Cardiac fibroblast (primary cell): ENCODE results near the gene CRB2.
"Not testable (repeated sequence)": the region's sequence is repeated elsewhere in the genome, so short reads cannot be mapped to it uniquely, and the experiment has no call there.

Source experiments
- DNase-seq, 2 donors: peaks; one replicate each; pipeline versions ENCODE4 v3.0.0 to v3.0.0-alpha.2; 2010; ENCODE audit warnings: low read depth in 2 of 2
- H3K4me3 ChIP-seq, 2 donors: replicated peaks in 1 of 2; 1 replicate in 1 of 2; 2 replicates in 1 of 2; pipeline ENCODE4 v1.5.1; 2011; ENCODE audit warnings: low read depth in 2 of 2, low read length in 2 of 2, mild to moderate bottlenecking in 2 of 2, moderate library complexity in 1 of 2
- TF ChIP-seq, protein P1 (sequence below): IDR thresholded peaks from one replicate; pipeline ENCODE4 v1.5.1; 2011; ENCODE audit warnings: low read depth, mild to moderate bottlenecking, low read length, inconsistent platforms

The CRB2 gene

DNA sequence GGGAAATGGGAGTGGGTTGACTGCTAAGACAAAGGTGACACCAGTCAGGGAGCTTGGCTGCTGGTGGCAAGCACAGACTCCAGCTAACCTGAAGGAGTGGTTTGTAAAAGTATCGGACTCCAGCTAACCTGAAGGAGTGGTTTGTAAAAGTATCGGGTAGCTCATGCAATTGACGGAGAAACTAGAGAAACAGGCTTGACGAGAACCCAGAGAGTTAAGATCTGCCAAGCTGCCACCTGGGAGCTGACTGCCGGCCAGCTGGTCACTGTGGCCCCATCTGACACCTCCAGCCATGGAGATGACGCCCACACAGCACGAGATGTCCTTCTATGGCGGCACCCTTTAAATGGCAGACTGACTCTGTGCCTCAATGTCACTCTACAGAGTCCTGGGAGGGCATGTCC, 28.3 kb upstream of the CRB2 start:
- no peak for DNase-seq
- no peak overlapping the region for H3K4me3 ChIP-seq
- TF ChIP-seq, protein P1, sequence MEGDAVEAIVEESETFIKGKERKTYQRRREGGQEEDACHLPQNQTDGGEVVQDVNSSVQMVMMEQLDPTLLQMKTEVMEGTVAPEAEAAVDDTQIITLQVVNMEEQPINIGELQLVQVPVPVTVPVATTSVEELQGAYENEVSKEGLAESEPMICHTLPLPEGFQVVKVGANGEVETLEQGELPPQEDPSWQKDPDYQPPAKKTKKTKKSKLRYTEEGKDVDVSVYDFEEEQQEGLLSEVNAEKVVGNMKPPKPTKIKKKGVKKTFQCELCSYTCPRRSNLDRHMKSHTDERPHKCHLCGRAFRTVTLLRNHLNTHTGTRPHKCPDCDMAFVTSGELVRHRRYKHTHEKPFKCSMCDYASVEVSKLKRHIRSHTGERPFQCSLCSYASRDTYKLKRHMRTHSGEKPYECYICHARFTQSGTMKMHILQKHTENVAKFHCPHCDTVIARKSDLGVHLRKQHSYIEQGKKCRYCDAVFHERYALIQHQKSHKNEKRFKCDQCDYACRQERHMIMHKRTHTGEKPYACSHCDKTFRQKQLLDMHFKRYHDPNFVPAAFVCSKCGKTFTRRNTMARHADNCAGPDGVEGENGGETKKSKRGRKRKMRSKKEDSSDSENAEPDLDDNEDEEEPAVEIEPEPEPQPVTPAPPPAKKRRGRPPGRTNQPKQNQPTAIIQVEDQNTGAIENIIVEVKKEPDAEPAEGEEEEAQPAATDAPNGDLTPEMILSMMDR: no peak

DNA sequence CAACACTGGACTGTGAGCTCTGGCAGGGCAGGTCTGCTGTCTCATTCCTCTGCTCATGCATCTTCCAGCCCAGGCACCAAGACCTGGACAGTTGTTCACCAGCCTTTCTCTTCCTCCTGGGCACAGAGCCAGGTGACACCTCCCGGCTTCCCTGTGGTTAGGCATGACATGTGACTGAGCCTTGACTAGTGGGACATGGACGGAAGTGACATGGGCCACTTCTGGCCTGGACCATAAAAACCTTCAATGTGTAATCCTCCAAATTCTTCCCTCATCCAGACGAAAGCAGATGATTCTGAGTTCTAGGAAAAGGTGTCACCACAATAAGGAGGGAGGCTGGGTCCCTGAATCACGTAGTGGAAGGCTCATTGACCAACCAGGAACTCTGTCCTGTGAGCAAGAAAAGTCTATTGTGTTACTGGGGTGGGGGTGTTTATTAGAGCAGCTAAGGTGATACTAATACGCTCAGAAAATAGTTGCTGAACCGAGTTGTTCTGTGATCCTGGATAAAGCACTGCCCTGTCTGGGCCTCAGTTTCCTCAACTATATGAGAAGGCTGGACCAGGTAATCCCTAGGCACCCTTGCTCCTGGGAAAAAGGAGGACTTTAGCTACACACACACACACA, 26.6 kb upstream of the CRB2 start:
- DNase-seq: peak in 1 of 2 donors; percentile 53
- TF ChIP-seq, protein P1: no peak
- no peak overlapping the region for H3K4me3 ChIP-seq

DNA sequence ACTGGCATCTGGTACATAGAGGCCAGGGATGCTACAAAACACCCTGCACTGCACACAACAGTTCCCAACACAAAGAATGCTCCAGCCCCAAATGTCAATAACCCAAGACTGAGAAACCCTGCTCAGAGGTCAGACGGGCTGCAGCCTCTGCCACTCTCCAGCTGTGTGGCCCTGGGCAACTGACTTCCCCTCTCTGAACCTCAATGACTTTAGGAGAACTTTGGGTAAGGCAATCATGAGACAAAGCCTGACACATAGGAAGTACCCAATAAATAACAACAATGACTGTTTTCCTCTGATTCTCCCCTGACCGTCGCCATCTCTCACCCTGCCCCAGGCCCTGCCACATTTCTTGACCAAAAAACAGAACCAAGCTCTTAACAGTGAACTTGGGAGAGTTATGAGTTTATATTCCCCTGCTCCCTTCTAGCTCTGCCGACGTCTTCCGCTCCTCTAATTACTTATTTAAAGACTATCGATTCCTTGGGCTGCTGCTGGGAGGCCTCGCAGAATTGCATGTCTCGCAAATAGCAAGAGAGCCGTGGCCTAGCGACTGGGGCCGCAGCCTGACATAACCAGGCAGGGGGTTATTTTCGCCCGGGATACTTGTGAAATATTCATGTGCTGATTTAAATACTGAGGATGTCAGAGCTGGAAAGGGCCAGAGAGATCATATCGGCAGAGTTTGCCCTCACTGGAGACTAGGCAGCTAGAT, 24.5 kb upstream of the CRB2 start:
- DNase-seq: no peak
- H3K4me3 ChIP-seq: no peak overlapping the region
- TF ChIP-seq, protein P1: no peak

DNA sequence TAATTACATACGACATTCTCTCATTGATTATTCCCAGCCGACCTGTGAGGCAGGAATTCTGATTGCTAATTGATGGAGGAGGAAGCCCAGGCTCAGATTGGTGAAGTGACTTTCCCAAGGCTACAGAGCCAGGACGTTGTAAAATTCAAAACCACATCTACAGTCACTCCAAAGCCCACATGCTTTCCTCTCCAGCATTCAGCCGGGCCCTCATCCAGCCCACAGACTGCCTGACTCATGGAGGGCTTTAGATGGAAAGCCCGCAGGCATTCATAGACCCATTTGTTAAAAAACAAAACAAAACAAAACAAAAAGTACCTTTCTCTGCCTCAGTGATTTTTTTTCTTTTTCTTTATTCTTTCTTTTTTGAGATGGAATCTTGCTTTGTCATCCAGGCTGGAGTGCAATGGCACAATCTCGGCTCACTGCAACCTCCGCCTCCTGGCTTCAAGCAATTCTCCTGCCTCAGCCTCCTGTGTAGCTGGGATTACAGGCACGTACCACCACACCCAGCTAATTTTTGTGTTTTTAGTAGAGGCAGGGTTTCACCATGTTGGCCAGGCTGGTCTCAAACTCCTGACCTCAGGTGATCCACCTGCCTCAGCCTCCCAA, 22.8 kb upstream of the CRB2 start:
- peak; percentile 40 to 65 for DNase-seq

DNA sequence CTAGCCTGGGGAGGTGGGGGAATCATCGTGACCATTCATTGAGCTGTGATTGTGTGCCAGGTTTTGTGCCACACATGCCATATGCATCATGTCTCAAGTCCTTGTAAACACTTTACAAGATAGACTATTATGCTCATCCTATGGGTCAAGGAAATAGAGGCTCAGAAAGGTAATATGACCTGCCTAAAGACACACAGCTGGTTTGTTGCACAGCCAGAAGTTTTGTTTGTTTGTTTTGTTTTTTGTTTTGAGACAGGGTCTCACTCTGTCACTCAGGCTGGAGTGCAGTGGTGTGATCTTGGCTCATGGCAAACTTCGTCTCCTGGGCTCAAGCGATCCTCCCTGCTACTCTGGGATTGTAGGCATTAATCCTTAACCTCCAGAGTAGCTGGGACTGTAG, 21.4 kb upstream of the CRB2 start:
- DNase-seq: no peak
- TF ChIP-seq, protein P1: no peak

More for the DNA sequence above, 22.8 kb upstream of the CRB2 start:
- not testable (repeated sequence) for H3K4me3 ChIP-seq

DNA sequence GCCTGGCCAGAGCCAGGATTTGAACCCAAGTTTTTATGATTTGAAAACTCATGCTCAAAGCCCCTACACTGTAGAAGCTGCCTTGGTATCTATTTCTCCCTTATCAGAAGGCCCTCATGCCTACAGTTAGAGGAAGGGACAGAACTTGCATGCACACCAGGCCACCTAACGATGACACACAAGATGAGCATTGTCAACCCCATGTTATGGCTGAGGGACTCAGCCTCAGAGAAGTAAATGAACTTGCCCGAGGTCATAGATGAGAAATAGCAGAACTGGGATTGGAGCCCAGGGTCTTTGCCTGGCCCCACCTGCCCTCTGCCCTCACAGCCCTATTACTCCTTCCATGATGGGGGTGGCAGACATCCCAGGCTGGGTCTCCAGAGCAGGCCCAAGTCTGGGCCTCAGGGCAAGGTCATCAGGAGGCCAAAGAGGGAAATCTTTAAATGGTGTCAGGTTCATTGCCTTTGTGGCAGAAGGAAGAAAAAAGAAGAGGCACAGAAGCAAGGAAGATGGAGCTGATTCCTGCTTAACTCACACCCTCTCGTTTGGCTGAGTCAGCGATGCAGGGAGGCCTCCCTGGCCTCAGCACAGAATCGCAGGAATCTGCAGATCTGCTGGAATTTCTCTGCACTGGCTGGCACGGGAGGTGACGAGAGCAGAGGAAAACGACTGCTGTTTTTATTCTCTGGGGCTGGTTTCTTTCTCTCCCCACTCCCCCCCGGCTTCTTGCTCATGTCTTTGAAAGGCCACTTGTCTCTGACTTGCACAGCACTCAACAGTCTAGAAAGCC, 20.6 kb upstream of the CRB2 start:
- DNase-seq: peak; percentile 29 to 73
- no peak overlapping the region for H3K4me3 ChIP-seq
- TF ChIP-seq, protein P1: no peak

More for the DNA sequence above, 21.4 kb upstream of the CRB2 start:
- H3K4me3 ChIP-seq: no peak overlapping the region

DNA sequence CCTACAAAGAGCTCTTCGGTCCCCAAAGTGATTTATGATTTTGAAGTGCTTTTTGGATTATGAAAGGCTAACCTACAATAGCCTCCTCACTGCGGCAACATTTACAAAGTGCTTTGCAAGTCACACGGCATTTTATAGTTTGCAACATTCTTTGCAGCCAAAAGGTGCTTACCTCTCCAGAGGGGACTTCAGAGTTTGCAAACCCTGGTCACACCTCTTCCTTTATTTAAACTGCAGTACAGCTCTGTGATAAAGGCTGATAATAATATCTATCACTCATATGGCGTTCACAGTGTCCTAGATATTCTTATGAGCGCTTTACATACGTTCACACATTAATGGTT, 20.0 kb upstream of the CRB2 start:
- DNase-seq: no peak
- TF ChIP-seq, protein P1: no peak
- no peak overlapping the region for H3K4me3 ChIP-seq
